HG03457 (cell line): Measurements from ENCODE around the gene TGFB2.

Source experiments
- ATAC-seq: cut with Tn5 transposase; IDR thresholded peaks from one replicate; pipeline ENCODE4 v1.9.1; 2021; ENCODE audit warnings: moderate number of reproducible peaks; ENCODE audit not compliant: unreplicated experiment

Gene TGFB2

DNA sequence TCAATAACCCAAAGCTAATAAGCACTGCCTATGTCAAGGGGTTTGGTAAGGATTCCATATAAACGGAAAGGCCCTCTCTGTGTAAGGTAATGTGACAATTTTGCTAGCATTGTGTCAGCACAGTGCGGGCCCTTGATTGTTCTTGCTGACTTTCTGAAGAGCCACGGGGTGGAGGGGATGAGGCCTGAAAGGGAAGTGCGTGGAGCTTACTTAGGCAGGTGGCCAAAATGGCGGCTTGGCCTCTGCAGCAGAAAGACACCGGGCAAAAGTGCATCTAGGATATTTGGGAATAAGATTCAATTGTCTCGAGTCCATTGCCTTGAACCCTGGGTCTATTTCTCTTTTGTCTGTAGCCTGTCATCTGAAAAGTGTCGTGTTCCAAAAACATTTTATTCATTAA, 114.3 kb downstream of the TGFB2 start:
- ATAC-seq: no peak

DNA sequence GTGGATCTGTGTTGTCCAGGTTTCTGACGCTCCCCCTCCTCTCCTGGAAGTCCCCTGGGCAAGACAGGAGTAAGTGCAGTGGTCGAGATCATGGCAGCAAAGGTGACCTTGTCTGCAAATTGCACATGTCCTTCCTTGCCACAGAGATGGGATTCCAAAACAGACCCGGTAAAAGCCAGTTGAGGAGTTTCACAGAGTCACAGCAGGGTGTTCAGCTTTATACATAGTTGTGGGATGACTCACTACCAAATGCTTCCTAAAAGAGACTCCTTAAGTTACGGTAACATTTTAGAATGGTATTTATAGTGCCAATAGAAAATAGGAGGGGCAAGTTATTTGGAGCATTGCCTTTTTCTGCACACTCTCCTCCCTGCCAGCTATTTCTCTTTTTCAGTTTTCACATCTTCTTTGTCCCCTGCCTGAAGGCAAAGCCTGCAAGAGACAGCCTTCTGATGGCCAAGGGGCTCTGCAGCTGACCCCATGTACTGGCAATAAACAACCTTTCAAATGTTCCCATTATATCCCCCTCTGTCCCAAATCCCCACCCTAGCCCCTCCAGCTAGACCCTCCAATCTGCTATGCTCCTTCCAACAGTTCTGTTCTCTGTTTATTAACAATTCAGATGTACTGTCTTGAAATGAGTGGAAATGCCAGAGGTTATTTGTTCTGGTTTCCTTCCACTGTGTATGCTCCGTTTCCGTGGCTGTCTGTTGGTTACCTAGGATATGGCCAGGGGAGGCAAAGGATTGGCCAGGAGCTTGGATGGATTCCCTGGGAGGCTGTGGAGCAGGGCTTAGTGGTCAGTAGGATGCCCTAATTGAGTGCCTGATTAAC, 115.0 kb downstream of the TGFB2 start:
- no peak for ATAC-seq

- no peak for ATAC-seq
Measured at GRCh38 chr1:218461351-218461750, 116.2 kb downstream of the TGFB2 start.

DNA sequence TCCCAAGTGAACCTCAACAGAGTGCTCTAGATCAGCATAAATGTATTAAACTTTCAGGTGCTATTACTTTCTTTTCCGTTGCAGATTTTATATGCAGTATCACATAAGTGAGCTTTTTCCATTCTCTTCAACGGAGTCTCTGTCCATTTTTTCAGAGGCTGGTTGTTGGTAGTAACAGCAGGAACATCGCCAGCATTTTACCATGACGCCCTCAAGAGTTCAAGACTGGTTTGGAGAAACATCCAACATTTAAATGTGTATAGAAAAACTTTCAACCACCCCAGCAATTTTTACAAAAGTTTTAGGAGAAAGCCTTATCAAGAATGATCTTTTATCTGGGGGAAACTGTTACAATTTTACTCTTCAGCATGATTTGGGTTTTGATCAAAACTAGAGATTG, 117.0 kb downstream of the TGFB2 start:
- ATAC-seq: no peak

DNA sequence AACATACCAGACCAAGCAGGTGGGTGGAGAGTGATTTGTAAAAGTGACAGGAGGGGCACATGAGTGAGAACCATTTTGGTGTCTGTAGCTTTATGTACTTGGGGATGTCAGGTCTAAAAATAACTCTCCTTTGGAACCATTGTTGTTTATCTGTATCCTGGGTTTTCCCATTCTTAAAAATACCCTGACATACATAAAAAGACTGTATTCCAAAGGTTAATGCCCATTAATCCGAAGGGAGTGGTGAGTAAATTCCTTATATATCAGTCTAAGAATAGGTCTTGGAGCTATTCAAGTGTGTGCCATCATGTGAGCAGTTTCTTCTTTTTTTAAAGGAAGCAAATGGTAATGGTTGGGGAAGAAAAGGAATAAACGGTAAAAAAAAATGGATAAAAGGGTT, 117.5 kb downstream of the TGFB2 start:
- no peak for ATAC-seq

DNA sequence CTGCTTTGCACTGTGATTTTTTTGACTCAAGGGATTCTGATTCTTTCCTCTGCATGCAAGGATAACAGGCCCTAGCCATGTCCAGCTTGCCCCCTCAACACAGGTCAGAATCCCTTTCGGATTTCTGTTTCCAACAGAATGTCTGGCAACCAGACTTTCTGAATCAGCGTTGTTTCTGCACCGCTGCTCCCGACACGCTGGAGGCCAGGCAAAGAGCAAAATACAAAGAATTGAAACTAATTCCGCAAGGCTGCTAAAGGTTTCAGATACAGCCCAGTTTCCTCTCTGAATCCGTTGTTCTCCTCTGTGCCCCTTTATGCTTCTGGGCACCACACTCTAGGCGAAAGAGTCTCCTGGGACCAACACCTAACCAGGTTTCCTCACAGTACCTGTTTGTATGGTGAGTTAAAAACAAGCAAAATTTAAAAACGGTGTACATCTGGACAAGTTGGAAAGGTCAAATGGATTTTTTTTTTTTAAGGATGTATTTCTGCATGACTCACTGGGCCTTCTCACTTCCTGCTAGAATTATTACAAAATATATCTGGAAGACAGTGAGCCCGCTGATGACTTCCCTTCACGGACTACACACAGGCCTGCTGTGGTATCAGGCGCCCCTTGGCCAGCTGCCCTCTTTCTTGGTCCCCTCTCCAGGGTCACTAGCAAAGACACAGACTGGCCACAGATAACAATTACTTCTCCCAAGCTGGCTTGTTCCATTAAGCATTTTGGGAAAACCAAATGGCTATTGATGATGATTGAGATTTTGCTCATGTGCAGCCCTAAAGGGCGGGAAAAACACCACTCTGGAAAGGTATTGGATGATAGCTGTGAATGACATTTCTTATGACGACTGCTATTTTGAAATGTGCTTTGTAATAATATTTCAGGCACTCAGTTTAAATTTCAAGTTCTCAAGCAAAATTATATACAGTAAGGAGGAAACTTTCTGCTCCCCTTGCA, 118.3 kb downstream of the TGFB2 start:
- no peak for ATAC-seq

DNA sequence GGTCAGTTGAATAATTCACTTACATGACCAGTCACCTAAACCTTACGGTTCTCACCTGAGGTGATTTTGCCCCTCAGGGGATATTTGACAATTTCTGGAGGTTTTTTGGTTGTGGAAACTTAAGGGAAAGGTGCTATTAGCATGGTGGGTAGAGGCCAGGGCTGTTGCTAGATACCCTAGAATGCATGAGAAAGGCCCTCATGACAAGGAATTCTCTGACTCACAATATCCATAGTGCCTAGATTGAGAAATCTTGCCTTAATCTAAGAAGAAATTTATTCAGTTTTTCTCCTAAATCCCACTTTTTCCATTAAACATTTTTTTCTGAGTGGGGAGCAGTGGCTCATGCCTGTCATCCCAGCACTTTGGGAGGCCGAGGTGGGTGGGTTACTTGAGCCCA, 119.7 kb downstream of the TGFB2 start:
- ATAC-seq: no peak

- ATAC-seq: no peak
Measured at GRCh38 chr1:218466341-218467010, 121.3 kb downstream of the TGFB2 start.

GRCh38 chr1:218467101-218468072, 122.3 kb downstream of the TGFB2 start:
- no peak for ATAC-seq

GRCh38 chr1:218468711-218469110, 123.6 kb downstream of the TGFB2 start:
- ATAC-seq: no peak

DNA sequence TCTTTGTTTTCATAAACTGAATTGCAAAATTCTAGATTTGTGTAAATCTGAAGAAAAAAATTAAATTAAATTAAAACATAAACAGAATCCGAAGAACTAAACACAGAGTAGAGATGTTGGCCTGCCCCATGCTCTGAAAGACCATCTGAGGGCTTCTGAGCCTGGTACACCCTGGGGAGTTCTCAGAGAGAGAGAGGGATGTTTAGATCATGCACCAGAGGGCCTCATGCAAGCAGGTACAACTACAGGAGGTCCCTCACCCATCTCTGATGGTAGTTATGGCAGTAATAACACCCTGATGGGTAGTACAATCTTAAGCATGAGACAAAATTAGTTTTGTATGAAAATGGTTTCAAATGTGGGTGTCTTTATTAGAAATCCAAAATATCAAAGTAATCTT, 127.7 kb downstream of the TGFB2 start:
- no peak for ATAC-seq

DNA sequence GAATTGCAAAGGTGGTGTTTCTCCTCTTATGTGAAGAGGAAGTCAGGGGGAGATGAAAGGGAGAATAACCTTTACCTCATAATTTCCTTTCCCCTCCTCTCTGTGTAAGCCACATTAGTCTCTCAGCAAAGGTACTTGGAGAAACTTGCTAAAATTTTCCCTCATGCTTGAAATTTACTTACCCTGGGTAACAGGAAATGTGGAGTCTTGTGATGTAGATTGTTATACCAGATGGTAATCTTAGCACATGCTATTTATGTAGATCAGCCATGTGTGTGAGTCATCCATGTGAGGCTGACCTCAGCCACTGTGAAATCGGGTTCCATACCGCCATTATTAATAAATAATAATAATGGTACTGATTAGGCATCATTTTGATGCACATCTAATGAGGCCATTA, 128.4 kb downstream of the TGFB2 start:
- peak; percentile 64 for ATAC-seq

DNA sequence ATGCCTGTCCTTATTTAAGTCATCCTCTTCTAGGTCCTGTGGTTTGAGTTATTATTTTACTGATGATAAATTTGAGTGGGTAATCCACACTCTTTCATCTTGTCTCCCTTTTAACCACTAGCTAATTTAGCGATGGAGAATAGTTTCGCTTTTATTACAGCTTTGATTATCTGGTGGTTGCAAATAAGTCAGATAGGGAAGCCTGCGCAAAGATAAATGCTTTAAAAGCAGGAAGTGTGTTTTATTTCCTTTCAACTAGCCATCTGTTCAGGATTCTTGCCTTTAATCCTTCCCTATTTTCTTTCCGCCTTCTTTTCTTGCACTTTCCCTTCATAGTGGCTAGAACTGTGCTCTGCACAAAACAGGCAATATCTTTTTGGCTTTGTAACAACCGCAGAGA, 129.0 kb downstream of the TGFB2 start:
- ATAC-seq: no peak

- ATAC-seq: no peak
Measured at GRCh38 chr1:218475275-218475674, 130.1 kb downstream of the TGFB2 start.

- no peak for ATAC-seq
Measured at GRCh38 chr1:218475699-218476098, 130.6 kb downstream of the TGFB2 start.

- no peak for ATAC-seq
Measured at GRCh38 chr1:218476385-218476784, 131.2 kb downstream of the TGFB2 start.

GRCh38 chr1:218478336-218478735, 133.2 kb downstream of the TGFB2 start:
- no peak for ATAC-seq

- ATAC-seq: no peak
Measured at GRCh38 chr1:218479436-218480115, 134.4 kb downstream of the TGFB2 start.

- ATAC-seq: no peak
Measured at GRCh38 chr1:218480137-218480536, 135.0 kb downstream of the TGFB2 start.
